H1 (cell line): ENCODE data around the gene FERMT1. TPM values are rescaled to one million over a fixed set of nuclear protein-coding genes. Genes with fewer than 3 reads are reported as not detected.

Experiments used
- JUN ChIP-seq: IDR thresholded peaks from 2 replicates; pipeline ENCODE4 v1.6.1; 2011; ENCODE audit warnings: low read depth, mild to moderate bottlenecking, improper control_type of control experiment, low read length
- KDM4A ChIP-seq: IDR thresholded peaks from one replicate; pipeline ENCODE4 v1.7.1; 2012; ENCODE audit warnings: low read depth, mild to moderate bottlenecking, moderate library complexity, low read length, inconsistent platforms; ENCODE audit not compliant: severe bottlenecking
- SIX5 ChIP-seq: IDR thresholded peaks from 2 replicates; pipeline ENCODE4 v1.6.1; 2011; ENCODE audit warnings: mild to moderate bottlenecking, low read depth, low read length
- polyA plus RNA-seq, 7 experiments: library from polyadenylated mRNA; depleted of rRNA in 3 of 7; stranded (reverse) in 5 of 7; unstranded in 2 of 7; fragments of >200 nt in 5 of 7; fragments of 200-250 nt in 2 of 7; gene quantifications; 1 replicate in 5 of 7; 2 replicates in 1 of 7; 4 replicates in 1 of 7; pipeline versions ENCODE4 v1.2.1 to v1.2.3, GENCODE V29; 2011 to 2013; ENCODE audit warnings: missing spikeins in 2 of 7, mixed read lengths in 2 of 7
- total RNA-seq: library from RNA; stranded (reverse); fragmentation: NEBNext Ultra II Directional; extraction: Animal tissue kit (Norgen Biotek cat#: 25700); gene quantifications from 2 replicates; pipeline ENCODE4 v1.2.1, GENCODE V29; 2021

Gene FERMT1
- total and polyA plus RNA-seq, 2 of the 8 experiments (the other 6 are each of a cell fraction or from before 2014, with no cell fraction given): 4.2 to 17.8 TPM

DNA sequence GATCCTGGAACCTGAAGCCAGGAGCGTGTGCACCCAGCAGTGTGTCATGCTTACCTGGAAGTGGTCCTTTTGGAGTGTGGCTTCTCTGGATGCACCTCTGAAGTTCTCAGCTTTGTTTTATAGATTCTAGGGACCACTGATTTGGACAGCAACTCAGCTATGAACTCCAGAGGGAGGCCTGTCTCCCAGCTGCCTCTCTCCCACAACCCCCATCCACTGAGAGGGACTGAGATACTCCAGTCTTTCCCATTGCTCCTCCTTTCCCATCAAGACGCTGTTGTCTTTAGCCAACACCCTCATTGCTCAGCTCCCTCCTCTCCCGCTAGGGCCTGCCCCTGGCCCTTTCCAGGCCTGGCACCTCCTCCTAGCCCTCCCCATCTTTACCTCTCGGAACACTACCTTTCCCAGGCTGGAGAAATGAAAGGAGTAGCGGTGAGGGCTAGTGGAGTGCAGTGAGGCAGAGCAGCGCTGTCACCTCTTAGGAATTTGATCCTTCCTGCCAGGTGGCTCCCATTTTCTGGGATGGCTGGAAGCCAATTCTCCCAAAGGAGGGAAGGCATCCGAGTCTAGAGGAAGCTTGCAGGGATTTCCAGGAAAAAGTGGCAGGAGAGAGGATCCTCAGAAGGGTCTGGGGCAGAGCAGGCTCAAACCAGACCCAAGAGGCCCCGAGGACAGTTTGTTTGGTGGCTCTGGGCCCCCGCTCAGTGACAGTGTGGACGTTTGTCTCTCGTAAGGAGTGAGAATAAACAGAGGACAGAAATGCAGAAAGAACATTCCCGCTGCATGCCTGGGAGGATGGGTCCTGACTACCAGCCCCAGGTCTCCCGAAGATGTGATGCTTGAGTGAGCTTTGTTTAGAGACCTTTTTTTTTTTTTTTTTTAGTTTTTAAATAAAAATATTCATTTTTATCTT lies 68.8 kb downstream of the FERMT1 start, which contains the start of gene LRRN4 (continued):
- TF ChIP-seq SIX5 (no peak), KDM4A (peak; percentile 21), JUN (0 out of 2 replicates have a peak, but pooled peaks have one; percentile 31)
